H7 (cell line): ENCODE measurements around the gene SCYGR1. TPM values are rescaled to one million over a fixed set of nuclear protein-coding genes. Genes with fewer than 3 reads are reported as not detected.

Experiments used
- DNase-seq: peaks from one replicate; pipeline ENCODE4 v3.0.0; 2012
- H3K27me3 ChIP-seq: 2 replicates; pipeline ENCODE4 v1.6.0; 2011; ENCODE audit warnings: mild to moderate bottlenecking, low read length; ENCODE audit not compliant: control insufficient read depth, insufficient read depth
- H3K36me3 ChIP-seq: replicated peaks from 2 replicates; pipeline ENCODE4 v1.5.1; 2011; ENCODE audit warnings: low read length; ENCODE audit not compliant: control insufficient read depth, insufficient read depth
- H3K4me3 ChIP-seq: 2 replicates; pipeline ENCODE4 v1.5.1; 2011; ENCODE audit warnings: low read depth, mild to moderate bottlenecking, control low read depth, low read length, moderate library complexity; ENCODE audit not compliant: insufficient read depth
- total RNA-seq: library from RNA; depleted of rRNA; stranded (reverse); fragments of >200 nt; shearing (Covaris generic); gene quantifications from 2 replicates; pipeline ENCODE4 v1.2.3, GENCODE V29; 2014

Gene SCYGR1
- total RNA-seq, 1 experiment from 2014 or later = not detected

- no peak for DNase-seq
- H3K36me3 ChIP-seq = no peaks in the 10 kb centered on the region
- H3K4me3 ChIP-seq = no peak overlapping the region
- no peaks in the 10 kb centered on the region for H3K27me3 ChIP-seq
Measured at GRCh38 chr2:227411320-227411989, 23.7 kb upstream of the SCYGR1 start.

GRCh38 chr2:227410191-227410590 lies 22.4 kb upstream of the SCYGR1 start:
- Histone ChIP-seq H3K36me3 (no peaks in the 10 kb centered on the region), H3K27me3 (no peaks in the 10 kb centered on the region), H3K4me3 (no peak overlapping the region)
- no peak for DNase-seq

GRCh38 chr2:227407591-227408151 lies 19.9 kb upstream of the SCYGR1 start:
- DNase-seq = no peak
- Histone ChIP-seq H3K27me3 (no peaks in the 10 kb centered on the region), H3K4me3 (no peak overlapping the region), H3K36me3 (no peaks in the 10 kb centered on the region)

GRCh38 chr2:227406177-227407031 lies 18.7 kb upstream of the SCYGR1 start:
- Histone ChIP-seq H3K27me3 (no peaks in the 10 kb centered on the region), H3K36me3 (no peaks in the 10 kb centered on the region), H3K4me3 (no peak overlapping the region)
- DNase-seq = peak; percentile 76

GRCh38 chr2:227404585-227405271 lies 17.0 kb upstream of the SCYGR1 start:
- no peaks in the 10 kb centered on the region for H3K27me3 ChIP-seq
- H3K4me3 ChIP-seq = no peak overlapping the region
- H3K36me3 ChIP-seq = no peaks in the 10 kb centered on the region
- peak; percentile 35 for DNase-seq

GRCh38 chr2:227402959-227403358 lies 15.2 kb upstream of the SCYGR1 start:
- H3K36me3 ChIP-seq = no peaks in the 10 kb centered on the region
- H3K27me3 ChIP-seq = no peaks in the 10 kb centered on the region
- no peak for DNase-seq
- H3K4me3 ChIP-seq = no peak overlapping the region

GRCh38 chr2:227402321-227402720 lies 14.6 kb upstream of the SCYGR1 start:
- Histone ChIP-seq H3K36me3 (no peaks in the 10 kb centered on the region), H3K4me3 (no peak overlapping the region), H3K27me3 (no peaks in the 10 kb centered on the region)
- DNase-seq = no peak

GRCh38 chr2:227401550-227401949 lies 13.8 kb upstream of the SCYGR1 start:
- Histone ChIP-seq H3K27me3 (no peaks in the 10 kb centered on the region), H3K4me3 (no peak overlapping the region), H3K36me3 (no peaks in the 10 kb centered on the region)
- no peak for DNase-seq

- H3K36me3 ChIP-seq = no peaks in the 10 kb centered on the region
- H3K27me3 ChIP-seq = no peaks in the 10 kb centered on the region
- no peak for DNase-seq
- H3K4me3 ChIP-seq = no peak overlapping the region
Measured at GRCh38 chr2:227398684-227399670, 11.2 kb upstream of the SCYGR1 start.

GRCh38 chr2:227397562-227397961 lies 9.8 kb upstream of the SCYGR1 start:
- Histone ChIP-seq H3K36me3 (no peaks in the 10 kb centered on the region), H3K4me3 (no peak overlapping the region), H3K27me3 (no peaks in the 10 kb centered on the region)
- DNase-seq = no peak

- Histone ChIP-seq H3K4me3 (no peak overlapping the region), H3K27me3 (no peaks in the 10 kb centered on the region), H3K36me3 (no peaks in the 10 kb centered on the region)
- no peak for DNase-seq
Measured at GRCh38 chr2:227395556-227395955, 7.8 kb upstream of the SCYGR1 start.

- no peaks in the 10 kb centered on the region for H3K36me3 ChIP-seq
- no peaks in the 10 kb centered on the region for H3K27me3 ChIP-seq
- no peak overlapping the region for H3K4me3 ChIP-seq
- DNase-seq = no peak
Measured at GRCh38 chr2:227394401-227394800, 6.7 kb upstream of the SCYGR1 start.

GRCh38 chr2:227390468-227391256 lies 2.9 kb upstream of the SCYGR1 start:
- no peak overlapping the region for H3K4me3 ChIP-seq
- H3K27me3 ChIP-seq = no peaks in the 10 kb centered on the region
- no peaks in the 10 kb centered on the region for H3K36me3 ChIP-seq
- no peak for DNase-seq
